HepG2 (cell line): Measurements from ENCODE around the gene HES7. TPM values are rescaled to one million over a fixed set of nuclear protein-coding genes. Genes with fewer than 3 reads are reported as not detected.

ENCODE experiments used
- ATAC-seq: fragments of 200-7000 bp; cut with Tn5 transposase; 3 replicates; pipeline ENCODE4 v1.9.1; 2020; ENCODE audit warnings: mild to moderate bottlenecking, moderate library complexity
- BruUV-seq: library from RNA; stranded (reverse); fragments of 400-500 nt; replicated peaks from 2 replicates; lab custom pipeline; 2021; lab: Mats Ljungman, UMichigan
- CTCF ChIA-PET: fragments of 300-600 bp; formaldehyde crosslinking; extraction: SDS; loops from one replicate; lab custom pipeline; 2021; ENCODE audit warnings: low total read pairs, inconsistent platforms, low intra/inter-chr PET ratio; lab: Yijun Ruan, JAX
- POLR2A ChIA-PET: fragments of 350-600 bp; sonication (Branson Sonifier 250); formaldehyde crosslinking; loops from one replicate; lab custom pipeline; 2020; ENCODE audit warnings: antibody characterized with exemption, inconsistent platforms; lab: Yijun Ruan, JAX
- DNase-seq: peaks from one replicate; pipeline ENCODE4 v3.0.0-alpha.2; 2015; ENCODE audit warnings: low spot score
- FAIRE-seq: peaks from 3 replicates; lab custom pipeline; 2011; peaks lifted over from hg19 to GRCh38; lab: Jason Lieb, UNC
- H2AFZ ChIP-seq: one replicate; pipeline ENCODE4 v1.6.1; 2011; ENCODE audit warnings: low read length, inconsistent platforms
- H3K27ac ChIP-seq: fragments of 300-600 bp; 3 replicates; pipeline ENCODE4 v1.8.0; 2011; ENCODE audit warnings: mixed run types, mild to moderate bottlenecking, mixed read lengths, low read length, inconsistent platforms; ENCODE audit not compliant: insufficient read depth; ENCODE audit errors: extremely low read length
- H3K27me3 ChIP-seq, 2 experiments: fragments of 200-600 bp in 1 of 2; 2 replicates in 1 of 2; 3 replicates in 1 of 2; pipeline versions ENCODE4 v1.6.0 to v1.8.0; 2011; ENCODE audit warnings: low read length in 2 of 2, mild to moderate bottlenecking in 2 of 2, moderate library complexity in 2 of 2, inconsistent platforms in 1 of 2; ENCODE audit not compliant: insufficient read depth in 2 of 2, control insufficient read depth in 1 of 2
- H3K36me3 ChIP-seq, 2 experiments: fragments of 200-600 bp in 1 of 2; replicated peaks in 1 of 2; 2 replicates in 1 of 2; 3 replicates in 1 of 2; pipeline versions ENCODE4 v1.5.1 to v1.8.0; 2011; ENCODE audit warnings: low read length in 2 of 2, inconsistent platforms in 1 of 2; ENCODE audit not compliant: insufficient read depth in 2 of 2, control insufficient read depth in 1 of 2
- H3K4me1 ChIP-seq: 2 replicates; pipeline ENCODE4 v1.5.1; 2012; ENCODE audit warnings: low read length, inconsistent platforms; ENCODE audit not compliant: insufficient read depth
- H3K4me2 ChIP-seq: 2 replicates; pipeline ENCODE4 v1.6.0; 2011; ENCODE audit warnings: low read depth, low read length, inconsistent platforms
- H3K4me3 ChIP-seq, 3 experiments: fragments of 200-600 bp in 1 of 3; sonication (generic), shearing (Covaris generic) in 1 of 3; replicated peaks in 1 of 3; 2 replicates each; pipeline ENCODE4 v1.5.1; 2011 to 2016; ENCODE audit warnings: low read length in 3 of 3, inconsistent platforms in 2 of 3, low read depth in 2 of 3, mild to moderate bottlenecking in 2 of 3, control low read depth in 1 of 3, mixed read lengths in 1 of 3; ENCODE audit not compliant: insufficient read depth in 1 of 3
- H3K79me2 ChIP-seq: one replicate; pipeline ENCODE4 v1.6.1; 2011; ENCODE audit warnings: low read length, inconsistent platforms; ENCODE audit not compliant: insufficient read depth
- H3K9ac ChIP-seq: 2 replicates; pipeline ENCODE4 v1.6.0; 2011; ENCODE audit warnings: mild to moderate bottlenecking, low read depth, low read length, inconsistent platforms; ENCODE audit not compliant: insufficient read depth
- H3K9me3 ChIP-seq: 2 replicates; pipeline ENCODE4 v1.5.1; 2012; ENCODE audit warnings: mild to moderate bottlenecking, low read length
- H4K20me1 ChIP-seq: 2 replicates; pipeline ENCODE4 v1.6.0; 2011; ENCODE audit warnings: inconsistent platforms, mild to moderate bottlenecking, low read length, moderate library complexity; ENCODE audit not compliant: insufficient read depth
- ARNTL ChIP-seq: sonication (generic); formaldehyde crosslinking; IDR thresholded peaks from 2 replicates; pipeline ENCODE4 v1.4.0; 2020; ENCODE audit warnings: mild to moderate bottlenecking, missing genetic modification reagents
- MBNL3 ChIP-seq: fragments of 250-450 bp; sonication (Bioruptor Pico); conservative IDR thresholded peaks from 2 replicates; pipeline ENCODE4 v1.8.0; 2022; ENCODE audit warnings: mild to moderate bottlenecking, inconsistent platforms
- MED1 ChIP-seq: sonication (generic); formaldehyde crosslinking; IDR thresholded peaks from 2 replicates; pipeline ENCODE4 v1.4.0; 2020; ENCODE audit warnings: missing genetic modification reagents
- POLR2AphosphoS5 ChIP-seq: IDR thresholded peaks from 2 replicates; pipeline ENCODE4 v1.6.1; 2012; ENCODE audit warnings: low read depth, low read length
- RNF2 ChIP-seq: fragments of 450-650 bp; conservative IDR thresholded peaks from 2 replicates; pipeline ENCODE4 v1.6.1; 2016; ENCODE audit warnings: low read depth
- ZFP37 ChIP-seq: sonication (generic); formaldehyde crosslinking; IDR thresholded peaks from 2 replicates; pipeline ENCODE4 v1.4.0; 2020; ENCODE audit warnings: missing genetic modification reagents, borderline replicate concordance
- ZGPAT ChIP-seq: IDR thresholded peaks from 2 replicates; pipeline ENCODE4 v1.6.1; 2016; ENCODE audit warnings: mild to moderate bottlenecking
- ZNF3 ChIP-seq: IDR thresholded peaks from 2 replicates; pipeline ENCODE4 v1.7.0; 2017; ENCODE audit warnings: inconsistent platforms
- ZNF776 ChIP-seq: sonication (generic); formaldehyde crosslinking; IDR thresholded peaks from 2 replicates; pipeline ENCODE4 v1.4.0; 2020; ENCODE audit warnings: mild to moderate bottlenecking, missing genetic modification reagents
- ZNF879 ChIP-seq: sonication (generic); formaldehyde crosslinking; IDR thresholded peaks from 2 replicates; pipeline ENCODE4 v1.8.1; 2023; ENCODE audit warnings: missing genetic modification reagents
- WGBS: methylation state at CpG from one replicate; pipeline ENCODE4 v1.1.6; 2017; ENCODE audit warnings: low lambda C conversion rate; 5-methylcytosine and 5-hydroxymethylcytosine counted together
- in situ Hi-C: cut with HindIII; loops from 2 replicates; pipeline ENCODE4 v1.10.0; 2017; ENCODE audit warnings: low pct_unique_long_range_greater_than_20kb; ENCODE audit not compliant: extremely low pct_ligation_motif_present
- intact Hi-C: fragments of 100-400 bp; cut with micrococcal nuclease; formaldehyde crosslinking; loops from one replicate; pipeline ENCODE4 v1.10.0; 2022; ENCODE audit not compliant: unreplicated experiment
- polyA plus RNA-seq, 8 experiments: library from polyadenylated mRNA; depleted of rRNA in 3 of 8; stranded (reverse) in 7 of 8; unstranded in 1 of 8; fragments of >200 nt; fragmentation: Illumina TruSeq in 4 of 8; extraction: Trizol in 4 of 8; gene quantifications; 2 replicates each; pipeline versions ENCODE4 v1.2.1 to v1.2.3, GENCODE V29; 2011 to 2016; ENCODE audit warnings: low read depth in 4 of 8, missing spikeins in 1 of 8, mixed read lengths in 1 of 8; ENCODE audit not compliant: insufficient read depth in 1 of 8
- total RNA-seq, 5 experiments: library from RNA; depleted of rRNA; stranded (reverse); fragments of >200 nt; fragmentation: Illumina TruSeq; extraction: Trizol; gene quantifications; 2 replicates each; pipeline ENCODE4 v1.2.3, GENCODE V29; 2016; ENCODE audit warnings: low read depth in 1 of 5
- TF ChIP-seq, protein P1 (sequence below): sonication (generic); formaldehyde crosslinking; conservative IDR thresholded peaks from 2 replicates; pipeline ENCODE4 v1.8.0; 2022; ENCODE audit warnings: low read depth, missing genetic modification reagents
- TF ChIP-seq, protein P2 (sequence below): sonication (generic); formaldehyde crosslinking; IDR thresholded peaks from 2 replicates; pipeline ENCODE4 v1.5.1; 2020; ENCODE audit warnings: mild to moderate bottlenecking, missing genetic modification reagents, moderate library complexity
- TF ChIP-seq, protein P3 (sequence below): sonication (generic); formaldehyde crosslinking; IDR thresholded peaks from 2 replicates; pipeline ENCODE4 v1.4.0; 2020; ENCODE audit warnings: missing genetic modification reagents

HES7 gene
- total and polyA plus RNA-seq, 2 of the 13 experiments (the other 11 are each of a cell fraction or from before 2014, with no cell fraction given): not detected

DNA sequence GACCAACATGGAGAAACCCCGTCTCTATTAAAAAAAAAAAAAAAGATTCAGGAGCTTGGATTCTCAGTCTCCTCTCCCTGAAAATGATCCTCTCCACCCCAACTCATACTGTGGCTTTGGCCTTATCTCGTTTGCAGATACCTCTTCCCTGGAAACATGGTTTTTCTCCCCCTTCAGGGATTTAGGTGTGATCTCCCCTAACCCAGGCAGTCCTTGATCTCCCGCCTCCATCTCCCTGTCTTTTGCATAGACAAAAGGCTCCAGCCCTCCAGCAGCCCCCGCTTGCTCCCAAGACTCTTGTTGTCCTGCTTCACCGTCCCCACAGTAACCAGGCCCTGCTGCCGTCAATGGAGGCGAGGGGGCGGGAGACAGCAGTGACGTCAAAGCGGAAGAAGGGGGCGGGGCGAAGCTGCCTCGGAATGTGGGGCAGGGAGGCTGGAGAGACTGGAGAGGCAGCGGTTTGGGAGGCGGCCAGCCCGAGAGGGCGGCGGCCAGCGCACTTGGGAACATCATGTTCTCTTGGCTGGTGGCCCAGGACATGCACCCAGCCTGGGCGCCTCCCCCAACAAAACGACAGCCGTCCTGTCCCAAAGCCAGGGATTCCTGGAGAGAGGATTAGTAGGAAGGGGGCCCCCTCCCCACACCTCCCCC is 30.2 kb upstream of the HES7 start:
- ChIA-PET POLR2A (interaction anchor here (0.6 to 2.6 kb wide), 15 partner anchors 10 to 467 kb away, joined by 3 to 42 read pairs (median 4); partner anchors contain the start of genes AURKB, BORCS6, CTC1 and TMEM107), CTCF (no interaction called here)
- no peak for FAIRE-seq
- peaks cover 4% of the 10 kb centered on the region for H3K79me2 ChIP-seq
- BruUV-seq: no TSS peak
- H4K20me1 ChIP-seq: no peaks in the 10 kb centered on the region
- H3K27me3 ChIP-seq: no peaks in the 10 kb centered on the region
- H3K9ac ChIP-seq: peak overlapping the region; percentile 76
- peaks cover 58% of the 10 kb centered on the region for H3K4me1 ChIP-seq
- no peak overlapping the region for H2AFZ ChIP-seq
- peak overlapping the region; percentile 45 to 70 (median 58) for H3K4me3 ChIP-seq
- intact Hi-C loops: no loop called here
- peak; percentile 69 for DNase-seq
- H3K36me3 ChIP-seq: peaks cover 0 to 8% of the 10 kb centered on the region in 2 experiments; a peak in 2 of 5 replicates
- H3K9me3 ChIP-seq: no peaks in the 10 kb centered on the region
- in situ Hi-C loops: no loop called here
- H3K4me2 ChIP-seq: peak overlapping the region; percentile 97
- 8% methylated on average over 9 of the region's 22 CpGs for WGBS
- ATAC-seq: no peak; the same call in 2 of the 3 replicates
- peak overlapping the region; percentile 91 for H3K27ac ChIP-seq
- TF ChIP-seq ZNF3 (CRISPR knock-in tag) (no peak), ARNTL (CRISPR knock-in tag) (no peak), ZNF776 (CRISPR knock-in tag) (no peak), MBNL3 (CRISPR knock-in tag) (no peak), ZGPAT (CRISPR knock-in tag) (0 out of 2 replicates have a peak, but pooled peaks have one; percentile 18), MED1 (CRISPR knock-in tag) (no peak), ZFP37 (CRISPR knock-in tag) (no peak), RNF2 (no peak), POLR2AphosphoS5 (peak; percentile 35; the same call in 1 of the 2 replicates), ZNF879 (CRISPR knock-in tag) (no peak)
- TF ChIP-seq, protein P1, sequence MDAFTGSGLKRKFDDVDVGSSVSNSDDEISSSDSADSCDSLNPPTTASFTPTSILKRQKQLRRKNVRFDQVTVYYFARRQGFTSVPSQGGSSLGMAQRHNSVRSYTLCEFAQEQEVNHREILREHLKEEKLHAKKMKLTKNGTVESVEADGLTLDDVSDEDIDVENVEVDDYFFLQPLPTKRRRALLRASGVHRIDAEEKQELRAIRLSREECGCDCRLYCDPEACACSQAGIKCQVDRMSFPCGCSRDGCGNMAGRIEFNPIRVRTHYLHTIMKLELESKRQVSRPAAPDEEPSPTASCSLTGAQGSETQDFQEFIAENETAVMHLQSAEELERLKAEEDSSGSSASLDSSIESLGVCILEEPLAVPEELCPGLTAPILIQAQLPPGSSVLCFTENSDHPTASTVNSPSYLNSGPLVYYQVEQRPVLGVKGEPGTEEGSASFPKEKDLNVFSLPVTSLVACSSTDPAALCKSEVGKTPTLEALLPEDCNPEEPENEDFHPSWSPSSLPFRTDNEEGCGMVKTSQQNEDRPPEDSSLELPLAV (CRISPR knock-in tag): no peak
- TF ChIP-seq, protein P2, sequence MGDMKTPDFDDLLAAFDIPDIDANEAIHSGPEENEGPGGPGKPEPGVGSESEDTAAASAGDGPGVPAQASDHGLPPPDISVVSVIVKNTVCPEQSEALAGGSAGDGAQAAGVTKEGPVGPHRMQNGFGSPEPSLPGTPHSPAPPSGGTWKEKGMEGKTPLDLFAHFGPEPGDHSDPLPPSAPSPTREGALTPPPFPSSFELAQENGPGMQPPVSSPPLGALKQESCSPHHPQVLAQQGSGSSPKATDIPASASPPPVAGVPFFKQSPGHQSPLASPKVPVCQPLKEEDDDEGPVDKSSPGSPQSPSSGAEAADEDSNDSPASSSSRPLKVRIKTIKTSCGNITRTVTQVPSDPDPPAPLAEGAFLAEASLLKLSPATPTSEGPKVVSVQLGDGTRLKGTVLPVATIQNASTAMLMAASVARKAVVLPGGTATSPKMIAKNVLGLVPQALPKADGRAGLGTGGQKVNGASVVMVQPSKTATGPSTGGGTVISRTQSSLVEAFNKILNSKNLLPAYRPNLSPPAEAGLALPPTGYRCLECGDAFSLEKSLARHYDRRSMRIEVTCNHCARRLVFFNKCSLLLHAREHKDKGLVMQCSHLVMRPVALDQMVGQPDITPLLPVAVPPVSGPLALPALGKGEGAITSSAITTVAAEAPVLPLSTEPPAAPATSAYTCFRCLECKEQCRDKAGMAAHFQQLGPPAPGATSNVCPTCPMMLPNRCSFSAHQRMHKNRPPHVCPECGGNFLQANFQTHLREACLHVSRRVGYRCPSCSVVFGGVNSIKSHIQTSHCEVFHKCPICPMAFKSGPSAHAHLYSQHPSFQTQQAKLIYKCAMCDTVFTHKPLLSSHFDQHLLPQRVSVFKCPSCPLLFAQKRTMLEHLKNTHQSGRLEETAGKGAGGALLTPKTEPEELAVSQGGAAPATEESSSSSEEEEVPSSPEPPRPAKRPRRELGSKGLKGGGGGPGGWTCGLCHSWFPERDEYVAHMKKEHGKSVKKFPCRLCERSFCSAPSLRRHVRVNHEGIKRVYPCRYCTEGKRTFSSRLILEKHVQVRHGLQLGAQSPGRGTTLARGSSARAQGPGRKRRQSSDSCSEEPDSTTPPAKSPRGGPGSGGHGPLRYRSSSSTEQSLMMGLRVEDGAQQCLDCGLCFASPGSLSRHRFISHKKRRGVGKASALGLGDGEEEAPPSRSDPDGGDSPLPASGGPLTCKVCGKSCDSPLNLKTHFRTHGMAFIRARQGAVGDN (CRISPR knock-in tag): peak; percentile 75
- TF ChIP-seq, protein P3, sequence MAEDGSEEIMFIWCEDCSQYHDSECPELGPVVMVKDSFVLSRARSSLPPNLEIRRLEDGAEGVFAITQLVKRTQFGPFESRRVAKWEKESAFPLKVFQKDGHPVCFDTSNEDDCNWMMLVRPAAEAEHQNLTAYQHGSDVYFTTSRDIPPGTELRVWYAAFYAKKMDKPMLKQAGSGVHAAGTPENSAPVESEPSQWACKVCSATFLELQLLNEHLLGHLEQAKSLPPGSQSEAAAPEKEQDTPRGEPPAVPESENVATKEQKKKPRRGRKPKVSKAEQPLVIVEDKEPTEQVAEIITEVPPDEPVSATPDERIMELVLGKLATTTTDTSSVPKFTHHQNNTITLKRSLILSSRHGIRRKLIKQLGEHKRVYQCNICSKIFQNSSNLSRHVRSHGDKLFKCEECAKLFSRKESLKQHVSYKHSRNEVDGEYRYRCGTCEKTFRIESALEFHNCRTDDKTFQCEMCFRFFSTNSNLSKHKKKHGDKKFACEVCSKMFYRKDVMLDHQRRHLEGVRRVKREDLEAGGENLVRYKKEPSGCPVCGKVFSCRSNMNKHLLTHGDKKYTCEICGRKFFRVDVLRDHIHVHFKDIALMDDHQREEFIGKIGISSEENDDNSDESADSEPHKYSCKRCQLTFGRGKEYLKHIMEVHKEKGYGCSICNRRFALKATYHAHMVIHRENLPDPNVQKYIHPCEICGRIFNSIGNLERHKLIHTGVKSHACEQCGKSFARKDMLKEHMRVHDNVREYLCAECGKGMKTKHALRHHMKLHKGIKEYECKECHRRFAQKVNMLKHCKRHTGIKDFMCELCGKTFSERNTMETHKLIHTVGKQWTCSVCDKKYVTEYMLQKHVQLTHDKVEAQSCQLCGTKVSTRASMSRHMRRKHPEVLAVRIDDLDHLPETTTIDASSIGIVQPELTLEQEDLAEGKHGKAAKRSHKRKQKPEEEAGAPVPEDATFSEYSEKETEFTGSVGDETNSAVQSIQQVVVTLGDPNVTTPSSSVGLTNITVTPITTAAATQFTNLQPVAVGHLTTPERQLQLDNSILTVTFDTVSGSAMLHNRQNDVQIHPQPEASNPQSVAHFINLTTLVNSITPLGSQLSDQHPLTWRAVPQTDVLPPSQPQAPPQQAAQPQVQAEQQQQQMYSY: no peak
